DMS79 treated with DMSO at 0.1 percent for 48 hours (cell line): Measurements from ENCODE around the gene HNRNPF.
A peak's percentile ranks its signal among the peaks of the same experiment; 100 is the strongest.
"Not testable (repeated sequence)": the region's sequence is repeated elsewhere in the genome, so short reads cannot be mapped to it uniquely, and the experiment has no call there.

Source experiments
- DNase-seq: peaks from one replicate; lab custom pipeline; 2025; lab: John Stamatoyannopoulos, UW

The HNRNPF gene

DNA sequence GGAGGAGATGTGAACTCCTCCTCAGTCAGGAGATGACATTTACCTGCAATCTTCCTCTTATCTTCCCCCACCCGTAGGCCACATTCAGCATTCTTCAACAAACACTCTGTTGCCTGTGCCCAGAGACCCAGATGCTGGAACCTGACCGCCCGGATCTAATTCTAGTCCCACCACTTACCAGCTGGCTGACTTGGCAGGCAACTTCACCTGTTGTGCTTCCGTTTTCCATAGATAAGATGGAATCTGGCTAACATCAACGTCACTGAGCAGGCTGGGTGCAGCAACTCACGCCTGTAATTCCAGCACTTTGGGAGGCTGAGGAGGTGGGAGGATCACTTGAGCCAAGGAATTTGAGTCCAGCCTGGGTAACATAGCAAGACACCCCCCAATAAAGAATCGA, 58.8 kb downstream of the HNRNPF start:
- no peak for DNase-seq

DNA sequence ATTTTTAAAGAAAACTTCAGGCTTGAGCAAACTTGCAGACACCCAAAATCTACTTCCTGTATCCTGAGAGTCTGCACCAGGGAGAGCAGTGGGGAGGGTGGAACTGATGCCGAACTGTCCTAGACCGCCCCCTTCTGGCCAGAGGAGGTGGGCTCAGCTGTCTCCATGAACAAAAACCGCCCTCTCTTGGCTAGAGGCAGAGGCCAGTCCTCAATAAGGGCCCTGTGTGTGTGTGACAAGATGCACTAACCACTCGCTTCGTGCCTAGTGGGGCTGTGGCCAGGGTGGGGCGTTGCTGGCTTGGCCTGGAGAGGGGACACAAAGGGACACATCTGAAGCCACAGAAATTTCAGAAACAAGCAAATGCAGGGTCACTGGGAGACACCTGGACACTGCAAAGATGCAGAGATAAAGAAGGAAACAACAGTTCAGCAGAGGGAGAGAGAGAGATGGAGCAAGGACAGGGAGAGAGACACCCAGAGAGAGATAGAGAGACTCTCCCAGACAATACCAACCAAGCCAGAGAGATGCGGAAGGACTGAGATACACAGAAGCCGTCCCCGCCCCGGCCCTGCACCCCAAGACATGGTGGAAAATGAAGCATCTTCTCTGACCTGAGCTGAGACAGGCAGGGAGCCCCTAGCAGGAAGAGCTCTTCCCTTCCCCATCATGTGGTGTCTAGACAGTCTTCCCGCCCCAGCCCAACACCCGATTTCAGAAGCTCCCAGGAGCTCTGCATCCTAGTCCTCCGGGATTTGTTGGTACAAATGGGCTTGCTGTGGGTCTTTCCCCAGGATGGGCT, 60.3 kb downstream of the HNRNPF start:
- peak; percentile 37 for DNase-seq

DNA sequence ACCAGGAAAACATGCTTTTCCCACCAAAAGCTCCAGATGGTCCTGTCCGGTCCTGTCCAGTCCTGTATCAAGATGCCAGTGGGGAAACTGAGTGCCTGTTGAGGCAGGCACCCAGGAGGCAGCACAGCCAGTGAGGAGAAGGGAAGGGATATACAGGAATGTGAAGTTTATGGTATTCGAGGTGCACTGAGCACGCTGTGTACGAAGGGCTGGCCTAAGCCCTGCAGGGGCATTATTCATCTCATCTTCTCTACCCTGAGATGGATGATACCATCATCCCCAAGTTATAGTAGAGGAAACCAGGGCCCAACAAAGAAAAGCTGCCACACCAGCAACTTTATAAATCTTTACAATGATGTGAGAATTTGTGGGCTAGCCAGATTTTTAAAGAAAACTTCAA, 61.0 kb downstream of the HNRNPF start:
- DNase-seq, result no peak

DNA sequence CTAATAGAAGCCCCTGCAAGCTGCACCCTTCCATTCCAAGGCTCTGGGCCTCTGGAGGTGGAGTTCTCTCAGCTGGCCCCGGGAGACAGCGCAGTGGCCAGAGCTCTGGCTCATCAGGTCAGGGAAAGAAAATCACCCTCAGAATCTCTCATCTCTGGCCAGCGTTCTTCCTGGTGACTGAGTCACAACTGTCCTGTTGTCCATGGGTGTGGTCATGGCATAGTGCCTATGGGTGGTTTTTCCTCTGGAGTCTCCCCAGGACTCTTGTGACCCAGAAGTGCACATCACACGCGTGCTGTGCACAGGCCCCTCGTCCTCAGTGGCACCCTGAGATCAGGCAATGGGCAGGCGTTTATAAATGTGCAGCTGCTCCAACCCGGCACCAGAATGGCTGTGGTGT, 64.9 kb downstream of the HNRNPF start:
- no peak for DNase-seq

DNA sequence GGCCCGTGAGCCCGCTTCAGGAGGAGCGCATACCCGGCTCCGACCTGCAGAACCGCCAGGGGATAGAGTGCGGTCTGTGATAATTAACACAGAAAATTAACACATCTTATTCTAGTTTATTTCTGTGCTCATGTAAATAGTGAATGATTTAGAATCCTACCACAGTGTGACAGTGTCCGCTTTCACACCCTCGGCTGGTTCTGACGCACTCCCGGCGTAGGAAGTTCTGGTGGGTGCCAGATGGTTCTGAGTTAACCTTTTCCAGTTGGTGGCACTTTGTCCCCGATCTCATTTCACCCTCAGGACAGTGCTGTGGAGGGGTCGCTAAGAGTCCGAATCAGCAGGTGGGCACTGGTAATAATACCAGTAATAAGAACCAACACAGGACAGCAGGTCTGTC, 65.9 kb downstream of the HNRNPF start:
- no peak for DNase-seq

DNA sequence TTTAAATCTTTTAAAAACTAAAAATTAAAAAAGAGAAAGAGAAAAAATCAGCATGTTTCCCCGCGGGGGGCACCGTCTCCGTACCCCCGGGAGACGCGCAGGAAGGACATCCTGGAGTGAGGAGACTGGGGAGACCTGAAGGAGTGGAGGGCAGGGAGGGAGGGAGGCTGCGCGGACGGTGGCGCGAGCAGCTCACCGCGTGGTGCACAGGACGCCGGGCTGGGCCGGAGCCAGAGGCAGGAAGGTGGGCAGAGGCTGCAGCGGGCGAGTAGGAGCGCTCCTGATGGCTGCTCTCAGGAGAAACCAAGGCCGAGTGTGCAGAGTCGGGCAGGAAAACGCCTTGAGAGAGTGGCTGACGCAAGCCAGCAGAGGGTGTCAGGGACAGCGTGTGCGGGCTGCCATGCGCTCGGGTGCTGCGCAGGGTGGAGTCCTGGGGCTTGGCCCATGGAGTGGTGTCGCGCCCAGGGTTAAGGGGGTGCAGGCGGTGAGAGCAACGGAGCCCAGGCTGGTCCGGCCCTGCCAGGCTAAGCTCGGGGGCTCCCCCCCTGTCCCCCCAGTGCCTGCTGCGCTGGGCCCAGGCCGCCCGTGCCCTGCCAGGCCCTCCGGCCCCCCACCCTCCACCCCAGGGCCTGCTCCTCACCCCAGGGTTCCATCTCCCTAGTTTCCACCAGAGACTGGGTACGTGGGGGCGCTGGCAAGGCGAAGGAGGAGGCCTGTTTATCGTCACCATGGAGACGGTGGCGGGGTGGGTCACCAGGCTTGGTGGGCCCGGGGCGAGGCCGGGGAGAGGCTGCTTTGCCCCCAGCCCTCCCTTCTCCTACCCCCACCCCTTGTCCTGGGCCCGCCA, 66.5 kb downstream of the HNRNPF start:
- no peak for DNase-seq

DNA sequence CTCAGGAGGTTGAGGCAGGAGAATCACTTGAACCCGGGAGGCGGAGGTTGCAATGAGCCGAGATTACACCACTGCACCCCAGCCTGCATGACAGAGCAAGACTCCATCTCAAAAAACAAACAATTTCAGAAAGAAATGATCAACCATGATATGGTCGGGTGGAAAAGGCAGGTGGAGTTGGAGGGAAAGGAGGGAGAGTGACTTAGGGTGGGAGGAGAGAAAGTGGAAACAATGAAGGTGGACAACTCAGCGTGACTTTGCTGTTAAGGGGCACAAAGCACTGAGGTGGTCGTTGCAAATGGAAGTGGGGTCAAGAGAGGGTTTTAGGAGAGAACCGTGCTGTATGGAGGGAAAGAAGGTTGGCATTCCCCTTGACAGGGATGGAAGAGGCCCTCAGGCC, 67.5 kb downstream of the HNRNPF start:
- DNase-seq, result no peak

DNA sequence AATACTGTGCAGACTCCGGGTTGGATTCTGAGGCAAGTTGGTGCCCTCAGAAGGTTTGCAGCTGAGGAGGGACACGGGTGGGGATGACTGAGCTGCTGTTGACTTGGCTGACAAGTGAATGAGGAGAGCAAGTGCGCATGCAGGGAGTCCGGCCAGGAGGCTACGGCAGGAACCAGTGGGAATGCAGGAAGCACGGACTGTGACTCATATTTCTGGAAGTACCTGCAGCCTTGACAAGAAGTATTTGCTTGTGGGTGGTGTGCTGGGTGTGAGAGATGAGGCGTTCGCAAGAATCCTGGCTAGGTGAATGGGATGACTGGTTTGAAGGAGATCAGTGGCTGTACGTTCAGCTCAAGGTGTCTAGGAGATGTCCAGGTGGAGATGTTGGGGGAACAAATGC, 68.4 kb downstream of the HNRNPF start:
- DNase-seq, result no peak

DNA sequence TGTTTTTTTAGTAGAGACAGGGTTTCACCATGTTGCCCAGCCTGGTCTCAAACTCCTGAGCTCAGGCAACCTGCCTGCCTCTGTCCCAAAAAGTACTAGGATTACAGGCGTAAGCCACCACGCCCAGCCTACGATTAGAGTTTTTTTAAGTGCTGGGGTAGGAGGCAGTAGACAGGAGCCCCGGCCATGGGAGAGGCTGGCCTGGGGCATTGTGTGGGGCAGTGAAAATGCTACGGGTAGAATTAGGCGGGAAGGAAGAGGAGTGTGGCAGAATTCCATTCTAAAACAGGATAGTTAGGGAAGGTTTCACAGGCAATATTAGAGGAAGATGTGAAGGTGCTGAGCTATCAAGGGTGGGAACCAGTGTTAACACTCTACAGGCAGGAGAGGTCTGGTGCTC, 68.9 kb downstream of the HNRNPF start:
- no peak for DNase-seq

DNA sequence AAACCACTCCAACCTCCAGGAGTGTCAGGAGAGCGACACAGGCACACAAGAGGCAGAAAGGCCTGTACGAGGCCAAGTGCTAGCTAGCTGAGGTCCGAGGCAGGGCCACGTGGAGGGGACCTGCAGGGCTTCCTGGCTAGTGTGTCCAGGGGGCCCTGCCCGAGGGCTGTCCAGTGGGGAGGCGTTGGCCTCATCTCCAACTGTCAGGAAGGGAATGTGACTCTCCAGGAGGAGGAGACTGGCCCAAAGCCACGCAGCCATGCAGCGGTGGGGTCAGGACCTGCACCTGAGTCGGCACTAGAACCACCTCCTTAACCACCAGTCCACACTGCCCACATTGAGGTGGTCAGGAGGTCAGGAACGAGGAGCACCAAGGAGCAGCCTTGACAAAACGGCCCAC, 69.8 kb downstream of the HNRNPF start:
- no peak for DNase-seq

DNA sequence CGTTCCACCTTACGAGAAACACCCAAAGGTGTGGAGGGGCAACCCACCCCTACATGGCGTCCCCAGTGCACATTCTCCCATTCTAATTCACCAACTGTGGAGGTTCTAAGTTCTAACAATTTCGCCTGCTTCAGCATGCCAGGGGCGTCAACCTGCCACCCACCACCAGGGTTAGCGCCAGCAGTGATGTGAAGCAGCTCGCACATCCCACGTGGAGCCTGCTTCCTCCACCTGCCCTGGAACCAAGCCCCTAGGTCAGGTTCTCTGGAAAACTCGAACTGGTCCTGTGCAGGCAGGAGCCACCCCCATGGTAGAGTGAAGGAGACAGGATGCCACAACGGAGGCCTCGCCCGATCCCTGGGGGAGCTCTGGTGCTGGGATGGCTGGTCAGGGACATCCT, 70.9 kb downstream of the HNRNPF start:
- no peak for DNase-seq

DNA sequence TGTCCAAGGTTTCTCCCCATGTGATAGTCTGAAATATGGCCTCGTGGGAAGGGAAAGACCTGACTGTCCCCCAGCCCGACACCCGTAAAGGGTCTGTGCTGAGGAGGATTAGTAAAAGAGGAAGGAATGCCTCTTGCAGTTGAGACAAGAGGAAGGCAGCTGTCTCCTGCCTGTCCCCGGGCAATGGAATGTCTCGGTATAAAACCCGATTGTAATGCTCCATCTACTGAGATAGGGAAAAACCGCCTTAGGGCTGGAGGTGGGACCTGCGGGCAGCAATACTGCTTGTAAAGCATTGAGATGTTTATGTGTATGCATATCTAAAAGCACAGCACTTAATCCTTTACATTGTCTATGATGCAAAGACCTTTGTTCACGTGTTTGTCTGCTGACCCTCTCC, 71.5 kb downstream of the HNRNPF start:
- not testable (repeated sequence) for DNase-seq

DNA sequence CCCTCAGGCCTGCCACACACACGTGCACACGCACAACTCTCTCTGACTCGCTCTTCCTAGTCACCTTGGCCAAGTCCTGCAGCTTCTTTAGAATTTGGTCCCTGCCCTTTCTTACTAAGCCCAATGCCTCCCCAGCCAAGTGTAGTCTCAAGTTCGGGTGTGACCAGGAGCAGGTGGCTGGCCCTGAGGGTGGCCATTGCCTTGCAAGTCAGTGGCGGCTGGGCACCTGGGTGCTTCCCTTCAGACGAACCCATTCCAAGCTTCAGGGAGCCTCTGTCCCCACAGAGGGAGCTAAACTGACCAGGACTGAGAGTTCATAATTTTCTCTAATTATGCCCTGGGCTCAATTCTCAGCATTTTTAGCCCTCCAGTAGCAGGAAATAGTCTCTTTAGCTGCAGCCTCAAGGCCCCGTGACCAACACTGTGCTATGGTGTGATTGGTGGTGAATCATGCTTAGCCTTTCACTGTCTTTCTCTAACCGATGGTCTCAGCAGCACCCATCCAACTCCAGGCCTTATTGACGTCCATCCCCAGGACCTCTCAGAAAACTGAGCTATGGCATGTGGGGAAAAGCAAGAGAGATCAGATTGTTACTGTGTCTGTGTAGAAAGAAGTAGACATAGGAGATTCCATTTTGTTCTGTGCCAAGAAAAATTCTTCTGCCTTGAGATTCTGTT, 72.2 kb downstream of the HNRNPF start:
- no peak for DNase-seq

DNA sequence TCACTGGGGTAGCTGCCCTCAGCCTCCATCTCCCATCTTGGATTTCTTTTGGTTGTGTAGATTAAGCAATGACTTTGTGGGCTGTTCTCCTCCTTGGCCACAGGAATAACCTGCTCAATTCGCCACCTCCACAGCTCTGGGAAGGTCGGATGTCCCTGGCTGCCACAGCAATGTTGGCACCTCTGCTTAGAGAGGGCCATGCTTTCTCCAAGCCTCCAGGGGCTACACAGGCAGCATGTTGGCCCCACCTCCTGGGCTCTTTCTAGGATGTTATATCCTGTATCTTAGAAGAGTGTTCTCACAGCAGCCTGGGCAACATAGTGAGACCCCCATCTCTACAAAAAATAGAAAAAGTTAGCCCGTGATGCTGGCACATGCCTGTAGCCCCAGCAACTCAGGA, 72.9 kb downstream of the HNRNPF start:
- DNase-seq, result no peak
